Measurements from ENCODE around the gene SNTA1. TPM values are rescaled to one million over a fixed set of nuclear protein-coding genes. Genes with fewer than 3 reads are reported as not detected.
A peak's percentile ranks its signal among the peaks of the same experiment; 100 is the strongest.

Gene SNTA1
- total and polyA plus RNA-seq, 2 of the 13 experiments (the other 11 are each of a cell fraction or from before 2014, with no cell fraction given) = 16.4 to 18.3 TPM

GRCh38 chr20:33489495-33490022 lies 46.0 kb upstream of the SNTA1 start (continued):
- TF ChIP-seq ZNF142 (CRISPR knock-in tag; IDR thresholded peaks at IDR 0.05) = no peak; the same call in 1 of the 2 replicates
- TF ChIP-seq AGO2 (optimal IDR thresholded peaks at IDR 0.05; ENCODE audit: low read depth, low read length) = no peak
- no peak for TF ChIP-seq ATRX (CRISPR knock-in tag; IDR thresholded peaks at IDR 0.05; ENCODE audit: borderline replicate concordance)
- no peak for TF ChIP-seq ZNF446 (CRISPR knock-in tag; IDR thresholded peaks at IDR 0.05)
- no peak for TF ChIP-seq PRDM15 (CRISPR knock-in tag; IDR thresholded peaks at IDR 0.05)
- TF ChIP-seq ZNF574 (CRISPR knock-in tag; IDR thresholded peaks at IDR 0.05) = peak; percentile 84
- peak; percentile 86 for TF ChIP-seq ATF2 (CRISPR knock-in tag; IDR thresholded peaks at IDR 0.05)
- TF ChIP-seq MLLT10 (CRISPR knock-in tag; IDR thresholded peaks at IDR 0.05) = no peak
- TF ChIP-seq ZNF235 (CRISPR knock-in tag; IDR thresholded peaks at IDR 0.05; ENCODE audit: borderline replicate concordance) = peak; percentile 43; the same call in 1 of the 2 replicates
- TF ChIP-seq ZBTB39 (CRISPR knock-in tag; IDR thresholded peaks at IDR 0.05) = 0 out of 2 replicates have a peak, but pooled peaks have one; percentile 80
- 0 out of 2 replicates have a peak, but pooled peaks have one; percentile 43 for TF ChIP-seq GTF3A (CRISPR knock-in tag; conservative IDR thresholded peaks at IDR 0.05)
- no peak for TF ChIP-seq WIZ (CRISPR knock-in tag; IDR thresholded peaks at IDR 0.05)
